Measurements from ENCODE around the gene ASTN2.
"Not testable (repeated sequence)": the region's sequence is repeated elsewhere in the genome, so short reads cannot be mapped to it uniquely, and the experiment has no call there.

ASTN2 gene

DNA sequence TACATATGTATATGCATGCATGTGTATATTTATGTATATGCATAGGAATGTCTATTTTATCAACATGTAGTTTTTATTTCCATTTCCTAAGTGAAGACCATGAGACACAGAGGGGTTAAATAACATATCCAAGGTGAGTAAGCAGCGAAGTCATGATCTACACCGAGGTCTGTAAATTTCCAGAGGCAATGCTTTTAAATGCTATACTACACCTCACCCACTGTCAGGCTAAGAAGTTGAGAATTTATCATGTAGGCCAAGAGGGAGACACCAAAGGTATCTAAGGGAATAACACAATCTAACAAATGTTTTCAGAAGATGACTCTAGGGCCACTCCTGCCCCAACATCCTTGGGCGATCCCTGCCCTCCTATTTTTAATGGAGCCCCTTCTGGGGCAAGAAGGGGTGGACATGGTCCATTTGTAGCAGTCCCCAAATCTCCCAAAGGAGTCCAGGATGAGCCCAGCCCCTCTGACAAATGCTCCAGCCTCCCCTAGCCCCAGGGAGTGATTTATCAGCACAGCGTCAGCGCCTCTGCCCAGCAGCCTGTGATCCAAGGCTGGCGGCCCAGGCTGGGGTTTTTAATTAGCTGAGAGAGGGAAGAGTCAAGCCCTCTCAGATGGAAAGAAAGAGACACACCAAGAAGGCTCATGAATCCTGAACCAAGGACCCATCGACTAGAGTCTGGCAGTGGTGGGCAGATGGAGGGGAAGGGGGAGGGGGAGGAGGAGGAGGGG, 339.9 kb downstream of the ASTN2 start:
- DNase-seq (ENCODE audit: low spot score): no peak

DNA sequence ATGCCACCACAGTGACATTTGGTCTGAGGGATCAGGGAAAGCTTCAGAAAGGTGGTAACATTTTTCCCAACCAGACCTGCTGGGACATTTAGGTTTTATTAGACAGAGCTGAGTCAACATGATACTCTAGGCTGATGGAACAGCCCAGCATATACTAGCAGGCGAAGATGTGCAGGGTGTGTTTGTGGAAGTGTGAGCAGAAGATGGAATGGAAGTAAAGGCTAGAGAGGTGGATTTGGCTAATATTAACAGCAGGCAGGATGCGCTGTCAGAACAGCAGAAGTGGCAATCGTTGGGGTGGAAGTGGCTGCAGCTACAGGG, 340.6 kb downstream of the ASTN2 start:
- no peak for DNase-seq (ENCODE audit: low spot score)

DNA sequence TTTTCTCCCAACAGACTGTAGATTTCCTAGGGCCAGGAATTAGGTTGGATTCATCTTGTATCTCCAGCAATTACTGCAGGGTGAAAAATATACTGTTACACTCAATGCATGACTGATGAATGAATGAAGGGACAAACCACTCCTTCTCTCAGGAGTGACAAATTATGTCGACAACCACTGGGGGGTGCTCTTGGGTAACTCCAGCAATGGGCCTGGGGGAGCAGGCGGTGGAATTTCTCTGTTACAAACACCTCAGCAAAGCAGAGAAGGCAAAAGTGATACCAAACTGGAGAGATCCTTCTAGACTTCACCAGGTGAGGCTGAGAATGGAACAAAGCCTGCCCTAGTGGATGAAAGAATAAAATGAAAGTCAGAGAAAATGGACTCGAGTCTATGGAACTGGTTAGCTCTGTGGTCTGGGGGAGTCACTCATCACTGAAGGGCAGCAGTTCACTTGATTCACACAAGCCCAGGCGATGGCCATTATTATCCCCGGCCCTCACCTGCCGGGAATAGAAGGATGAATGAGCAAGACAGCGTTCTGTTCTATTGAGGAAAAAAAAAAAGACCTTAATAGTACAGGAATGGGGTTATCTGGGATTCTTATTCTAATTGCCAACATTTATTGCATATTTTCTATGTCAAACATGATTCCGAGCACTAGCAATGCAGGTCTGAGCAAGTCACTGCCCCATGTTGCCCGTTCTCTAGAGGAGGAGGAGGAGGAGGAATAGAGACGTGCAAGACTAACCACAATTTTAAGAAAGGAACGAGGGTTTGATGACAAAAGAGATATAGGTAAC, 341.1 kb downstream of the ASTN2 start:
- DNase-seq (ENCODE audit: low spot score): no peak

DNA sequence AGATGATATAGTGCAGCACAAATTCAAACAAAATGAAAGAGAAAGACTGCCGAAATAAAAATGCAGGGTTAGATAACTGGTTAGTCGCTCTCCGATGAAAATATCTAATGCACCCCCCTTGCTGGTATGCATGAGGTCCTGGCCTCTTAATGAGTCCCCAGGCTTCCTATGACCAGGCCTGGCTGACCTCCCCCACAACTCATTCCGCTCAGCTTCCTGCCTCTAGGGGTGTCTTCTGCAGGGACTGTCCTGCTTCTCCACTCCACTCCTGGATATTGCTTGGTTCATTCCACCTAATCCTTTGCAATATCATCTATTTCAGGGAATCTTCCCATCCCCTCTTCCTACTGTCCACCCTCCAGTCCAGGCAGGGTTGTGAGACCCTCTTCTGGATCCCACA, 341.8 kb downstream of the ASTN2 start:
- no peak for DNase-seq (ENCODE audit: low spot score)

DNA sequence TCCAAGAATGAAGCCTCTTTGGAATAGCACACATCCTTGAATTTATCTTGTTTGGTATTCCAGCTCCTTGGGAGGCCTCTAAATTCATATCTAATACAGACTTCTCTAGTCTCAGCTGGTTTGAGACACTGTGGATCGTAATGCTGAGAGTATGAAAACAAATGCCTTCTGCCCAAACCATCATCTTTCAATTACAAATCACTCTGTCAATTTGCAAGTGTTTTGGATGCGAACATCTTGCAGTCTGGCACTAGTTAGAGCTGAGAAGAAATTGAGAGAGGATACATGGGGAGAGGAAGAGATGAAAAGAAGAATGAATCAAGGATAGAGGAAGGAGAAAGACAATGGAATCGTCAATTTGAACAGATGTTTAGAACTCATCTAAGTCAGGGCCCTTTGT, 342.6 kb downstream of the ASTN2 start:
- DNase-seq (ENCODE audit: low spot score): no peak

DNA sequence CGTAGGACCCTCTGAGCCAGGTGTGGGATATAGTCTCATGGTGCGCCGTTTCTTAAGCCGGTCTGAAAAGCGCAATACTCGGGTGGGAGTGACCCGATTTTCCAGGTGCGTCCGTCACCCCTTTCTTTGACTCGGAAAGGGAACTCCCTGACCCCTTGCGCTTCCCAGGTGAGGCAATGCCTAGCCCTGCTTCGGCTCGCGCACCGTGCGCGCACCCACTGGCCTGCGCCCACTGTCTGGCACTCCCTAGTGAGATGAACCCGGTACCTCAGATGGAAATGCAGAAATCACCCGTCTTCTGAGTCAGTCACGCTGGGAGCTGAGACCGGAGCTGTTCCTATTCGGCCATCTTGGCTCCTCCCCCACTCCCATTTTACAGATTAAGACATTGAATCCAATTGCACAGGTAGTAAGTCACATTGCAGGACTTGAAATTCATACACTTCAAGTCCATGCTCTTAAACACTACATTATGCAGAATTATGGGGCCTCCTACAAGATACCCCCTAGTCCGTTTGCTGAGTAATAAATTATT, 343.1 kb downstream of the ASTN2 start:
- not testable (repeated sequence) for DNase-seq (ENCODE audit: low spot score)

DNA sequence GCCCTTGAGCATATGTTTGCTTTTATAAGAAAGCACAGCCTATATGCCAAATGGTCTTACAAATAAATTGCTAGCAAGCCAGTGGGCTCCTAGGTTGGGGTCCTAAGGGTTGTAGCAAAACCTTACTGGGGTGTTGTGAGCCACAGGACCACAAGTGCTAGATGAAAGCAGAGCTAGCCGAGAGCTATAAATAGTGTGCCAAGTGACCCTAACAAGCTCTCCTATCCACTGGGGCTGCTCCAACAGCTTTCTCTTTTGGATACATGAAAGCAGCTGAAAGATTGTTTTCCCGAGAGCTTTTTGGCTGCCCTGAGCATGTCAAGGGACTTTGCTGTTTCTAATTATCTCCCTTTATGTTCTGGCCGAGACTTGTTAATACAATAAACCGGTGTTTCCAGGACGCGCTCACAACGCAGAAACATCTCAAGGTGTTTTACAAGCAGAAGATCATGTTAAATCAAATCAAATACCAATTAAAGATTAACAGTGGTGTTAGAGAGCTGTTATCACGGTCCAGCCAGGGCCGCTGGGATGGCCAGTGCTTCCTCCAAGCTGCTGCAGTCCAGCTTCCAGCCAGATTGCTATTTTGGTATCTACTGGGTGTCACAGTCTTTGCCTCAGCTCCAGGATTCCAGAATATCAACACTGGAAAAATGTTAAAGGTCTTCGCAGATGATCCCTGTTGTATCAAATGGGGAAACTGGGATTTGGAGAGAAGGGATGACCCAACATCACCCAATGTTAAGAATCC, 351.0 kb downstream of the ASTN2 start:
- no peak for DNase-seq (ENCODE audit: low spot score)

DNA sequence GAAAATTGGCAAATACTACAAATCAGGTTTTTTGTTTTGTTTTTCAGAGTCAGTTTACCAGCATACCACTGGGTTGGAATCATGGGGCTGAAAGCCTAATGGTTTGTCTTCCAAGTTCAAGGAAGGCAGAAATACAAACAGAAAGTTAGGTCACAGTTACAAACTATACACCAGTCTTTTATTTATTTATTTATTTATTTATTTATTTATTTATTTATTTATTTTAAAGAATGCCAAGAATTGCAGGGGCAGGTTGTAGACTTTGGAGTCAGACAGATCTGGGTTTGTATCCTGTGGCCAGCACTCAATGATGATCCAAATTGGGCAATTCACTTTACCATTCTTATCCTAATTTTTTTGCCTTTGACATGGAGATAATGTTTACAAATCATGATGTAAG, 353.9 kb downstream of the ASTN2 start:
- no peak for DNase-seq (ENCODE audit: low spot score)

DNA sequence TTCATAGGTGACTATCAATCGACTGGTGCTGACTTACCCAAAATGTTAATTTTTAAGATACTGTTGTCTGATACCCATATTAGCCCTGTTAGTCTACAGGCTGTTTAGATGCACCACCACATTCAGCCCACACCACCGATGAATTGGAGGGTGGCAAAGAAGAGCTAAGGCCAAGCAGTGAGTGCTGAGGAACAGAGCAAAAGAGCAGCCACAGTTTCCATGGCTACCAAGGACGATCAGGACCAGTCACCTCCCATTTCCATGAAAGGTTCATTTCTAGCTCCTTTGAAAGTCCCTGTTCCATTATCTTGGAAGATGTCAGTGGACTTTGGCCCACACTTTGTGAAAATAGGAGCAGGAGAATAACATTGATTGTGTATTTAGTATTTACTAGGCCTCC, 364.9 kb downstream of the ASTN2 start:
- DNase-seq (ENCODE audit: low spot score): no peak

DNA sequence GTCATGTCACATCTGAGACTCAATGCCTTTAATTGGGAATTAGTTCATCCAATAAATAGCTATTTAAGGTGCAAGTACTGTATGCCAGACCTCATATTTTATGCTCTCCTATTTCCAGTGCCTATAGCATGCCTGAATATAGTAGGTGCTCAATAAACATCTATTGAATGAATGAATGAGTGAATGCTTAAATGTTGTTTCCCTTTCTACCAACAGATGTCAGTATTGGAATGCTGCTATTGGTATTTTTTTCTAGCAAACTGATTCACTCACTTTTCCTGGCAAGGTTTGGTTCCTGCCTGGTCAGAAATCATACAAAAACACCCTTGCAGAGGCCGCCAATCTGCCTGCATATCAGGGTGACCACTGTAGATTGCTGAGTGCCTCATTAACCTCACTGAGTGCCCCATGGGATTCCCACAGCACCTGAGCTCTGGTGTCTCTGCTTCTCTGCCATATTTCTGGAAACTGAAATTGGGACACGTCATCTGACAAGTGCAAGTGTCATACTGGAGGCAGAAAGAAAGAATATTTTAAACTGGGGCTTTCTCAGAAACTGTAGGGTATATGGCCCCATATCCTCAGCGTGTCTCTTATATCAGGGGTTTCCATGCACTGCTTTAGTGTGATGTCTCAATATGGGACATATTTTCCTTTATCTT, 368.1 kb downstream of the ASTN2 start:
- DNase-seq (ENCODE audit: low spot score): no peak

DNA sequence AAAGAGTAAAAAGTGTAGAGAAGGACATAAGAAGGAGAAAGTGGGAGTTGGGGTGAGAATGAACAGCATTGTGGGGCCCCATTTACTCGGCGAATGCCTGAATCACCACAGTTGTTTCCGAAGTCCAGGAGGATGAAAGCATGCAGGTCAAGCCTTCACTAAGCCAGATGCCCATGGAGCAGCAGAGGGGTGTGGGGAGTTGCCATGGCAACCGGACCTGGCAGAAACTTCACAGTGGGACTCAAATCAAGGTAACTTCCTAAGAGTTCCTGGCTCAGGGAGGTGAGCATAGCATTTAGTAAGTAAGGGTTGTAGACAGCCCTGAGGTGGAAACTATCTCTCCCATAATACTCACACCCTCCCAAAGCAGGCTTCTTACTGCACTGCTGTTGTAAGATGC, 370.6 kb downstream of the ASTN2 start:
- DNase-seq (ENCODE audit: low spot score): no peak

DNA sequence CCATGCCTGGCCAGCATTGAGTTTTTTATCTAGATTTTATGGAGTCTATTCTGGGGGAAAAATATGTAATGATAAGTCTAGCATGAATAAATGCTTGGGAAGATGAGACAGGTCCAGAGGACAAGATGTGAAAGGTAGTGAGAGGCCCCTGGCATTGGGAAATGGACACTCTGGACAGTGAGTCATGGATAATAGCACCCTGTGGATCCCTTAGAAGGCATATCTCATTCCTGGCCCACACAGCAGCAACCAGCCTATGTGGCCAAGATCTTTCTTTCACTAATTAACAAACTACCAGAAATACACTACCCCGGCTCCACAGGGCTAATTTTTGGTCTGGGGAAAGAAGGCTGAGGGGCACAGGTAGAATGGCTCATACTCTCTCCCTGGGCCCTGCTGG, 371.7 kb downstream of the ASTN2 start:
- DNase-seq (ENCODE audit: low spot score): no peak

DNA sequence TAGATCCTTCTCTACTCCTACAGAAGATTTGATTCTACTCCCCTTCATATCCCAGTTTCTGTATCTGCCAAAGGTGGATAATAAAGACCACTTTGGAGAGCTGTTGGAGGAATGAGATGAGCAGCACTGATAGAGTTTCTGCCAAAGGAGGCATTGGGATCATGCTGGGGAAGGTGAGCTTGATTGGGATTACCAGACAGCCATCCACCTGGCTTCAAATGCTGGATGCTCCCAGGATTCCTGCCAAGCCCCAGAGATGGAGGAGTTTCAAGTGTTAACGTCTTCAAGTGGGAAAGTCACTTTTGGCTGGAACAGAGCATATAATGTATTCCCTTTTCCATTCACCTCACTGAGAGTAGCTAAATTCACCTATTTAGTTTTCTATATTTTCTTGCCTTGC, 379.3 kb downstream of the ASTN2 start:
- DNase-seq (ENCODE audit: low spot score): no peak

DNA sequence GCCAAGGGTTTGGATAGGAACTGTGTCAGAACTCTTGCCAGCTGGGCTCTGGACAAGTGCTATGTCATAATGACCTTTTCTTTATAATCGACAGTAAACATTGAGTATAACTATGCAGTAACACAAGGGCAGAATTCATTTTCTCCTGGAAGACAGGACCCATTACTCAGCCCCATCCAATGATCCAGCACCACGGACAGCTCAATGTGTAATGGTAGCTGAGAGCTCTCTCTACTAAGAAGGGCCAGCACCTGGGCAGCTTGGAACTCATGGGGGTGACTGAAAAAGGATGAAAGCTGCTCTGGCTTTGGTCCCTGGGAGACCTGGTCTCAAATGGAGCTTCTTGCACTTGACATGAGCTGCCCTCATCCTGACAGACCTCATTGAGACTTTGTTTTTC, 380.0 kb downstream of the ASTN2 start:
- DNase-seq (ENCODE audit: low spot score): no peak

DNA sequence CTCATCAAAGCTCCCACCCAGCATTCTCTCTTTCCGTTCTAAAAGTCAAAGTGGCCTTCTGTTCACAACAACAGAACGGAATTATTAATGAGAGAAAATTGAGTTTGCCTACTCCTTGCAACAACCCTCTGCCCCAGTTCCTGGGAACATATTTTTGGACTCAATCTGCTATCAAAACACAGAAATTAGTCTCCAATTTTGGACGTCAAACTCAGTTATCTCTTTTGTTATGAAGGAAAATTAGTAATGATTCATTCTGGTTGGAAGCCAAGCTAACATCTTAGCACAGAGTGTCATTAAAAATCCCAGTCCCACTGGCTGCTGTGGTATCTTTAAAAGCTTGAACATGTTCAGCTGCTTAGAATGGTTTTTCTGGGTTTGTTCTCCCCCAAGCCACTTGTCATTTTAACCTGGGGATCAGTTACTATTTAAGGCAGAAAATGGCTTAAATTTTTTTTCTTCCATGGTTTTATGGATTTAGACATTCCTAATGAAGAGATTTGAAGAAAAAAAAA, 384.5 kb downstream of the ASTN2 start:
- no peak for DNase-seq (ENCODE audit: low spot score)

DNA sequence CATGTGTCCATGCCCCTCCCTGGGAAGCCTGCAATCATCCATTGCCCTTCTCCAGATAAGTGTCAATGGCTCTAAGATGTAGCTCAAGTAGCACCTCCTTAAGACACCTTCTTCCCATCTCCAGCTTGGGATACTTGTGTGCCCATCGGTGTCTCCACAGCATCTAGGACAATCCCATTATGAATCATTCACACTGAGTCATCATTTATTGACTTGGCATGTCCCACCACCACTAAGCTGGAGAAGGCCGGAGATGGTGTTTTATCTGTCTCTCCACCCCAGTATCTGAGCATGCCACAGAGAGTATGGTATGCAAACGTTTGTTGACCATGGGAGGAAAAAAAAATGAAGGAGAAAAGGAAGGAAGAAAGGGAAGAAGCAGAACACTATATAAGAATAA, 385.5 kb downstream of the ASTN2 start:
- DNase-seq (ENCODE audit: low spot score): no peak

DNA sequence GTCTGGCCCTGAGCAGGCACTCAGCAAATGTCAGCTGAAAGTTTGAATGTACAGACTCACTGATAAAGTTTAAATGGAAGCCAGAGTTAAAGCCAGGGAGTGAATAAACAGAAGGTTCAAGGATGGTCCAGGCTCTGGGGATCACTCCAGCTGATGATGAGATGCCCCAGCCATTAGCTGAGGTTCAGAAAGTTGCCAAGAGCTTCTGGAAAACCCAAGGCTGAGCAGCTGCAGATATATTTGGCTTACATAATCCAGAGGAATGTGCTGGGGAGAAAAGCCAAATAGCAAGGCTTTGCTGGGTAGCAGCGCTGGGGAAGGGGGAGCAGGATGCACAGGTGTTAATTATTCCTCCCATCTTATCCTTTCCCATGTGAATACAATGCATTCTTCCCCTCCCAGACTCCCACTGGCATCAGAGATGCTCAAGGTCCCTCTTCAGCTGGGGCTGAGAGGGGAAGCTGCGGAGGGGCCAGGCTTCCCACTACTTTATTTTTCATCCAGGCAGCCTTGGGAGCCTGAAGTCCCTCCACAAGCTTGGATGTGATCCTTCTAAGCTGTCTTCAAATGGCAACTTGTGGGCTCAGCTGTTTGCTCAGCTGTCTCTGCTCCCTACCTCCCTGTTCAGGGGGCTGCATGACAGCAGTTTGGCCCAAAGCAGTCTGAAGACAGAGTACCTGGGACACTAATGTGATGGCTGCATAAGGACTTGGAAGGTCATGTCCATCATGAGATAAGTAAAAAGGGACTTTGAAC, 386.6 kb downstream of the ASTN2 start:
- no peak for DNase-seq (ENCODE audit: low spot score)

DNA sequence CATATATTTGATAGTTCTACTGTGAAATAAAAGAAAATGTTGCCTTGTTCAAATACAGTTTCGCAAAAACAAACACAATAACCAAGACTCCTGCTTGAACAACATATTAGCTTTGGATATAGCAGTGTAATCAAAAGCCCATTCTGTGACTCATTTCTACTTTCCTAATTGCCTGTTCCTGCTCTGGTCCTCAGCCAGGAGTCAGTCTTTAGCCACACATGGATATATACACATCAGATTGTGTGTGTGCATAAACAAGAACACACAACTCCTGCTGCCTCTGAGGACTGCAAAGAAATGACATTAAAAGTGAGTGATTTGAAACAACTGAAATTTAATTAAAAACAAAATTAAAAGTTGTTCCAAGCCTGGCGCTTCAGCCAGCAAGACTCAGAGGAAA, 393.0 kb downstream of the ASTN2 start:
- no peak for DNase-seq (ENCODE audit: low spot score)

DNA sequence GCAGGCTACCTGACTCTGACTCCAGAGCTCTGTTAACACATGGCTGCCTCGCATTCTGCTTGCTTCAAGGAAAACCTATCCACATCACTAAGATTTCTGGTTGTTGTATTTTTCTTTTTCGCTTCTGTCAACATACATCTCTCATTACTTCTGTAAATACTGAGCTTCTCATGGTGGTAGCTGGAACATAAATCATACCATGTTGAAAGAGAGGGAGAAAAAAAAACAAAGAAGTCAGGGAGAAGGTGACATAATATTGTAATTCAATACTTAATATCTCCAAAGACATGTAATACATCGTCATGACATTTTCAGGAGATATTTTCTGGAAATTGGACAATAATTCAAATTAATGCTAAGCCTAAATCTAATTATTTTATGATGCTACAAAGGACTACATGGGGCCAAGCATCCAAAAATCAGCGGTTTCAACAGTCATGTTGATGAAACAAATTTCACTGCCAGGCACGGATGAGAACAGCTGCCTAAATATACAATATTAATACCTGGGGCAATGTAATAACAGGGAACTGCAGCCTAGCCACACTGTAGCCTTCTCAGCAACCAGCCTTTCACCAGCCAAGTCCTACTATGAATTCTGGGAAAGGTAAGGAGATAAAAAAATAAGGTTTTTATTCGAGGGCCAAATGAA, 395.8 kb downstream of the ASTN2 start:
- no peak for DNase-seq (ENCODE audit: low spot score)

DNA sequence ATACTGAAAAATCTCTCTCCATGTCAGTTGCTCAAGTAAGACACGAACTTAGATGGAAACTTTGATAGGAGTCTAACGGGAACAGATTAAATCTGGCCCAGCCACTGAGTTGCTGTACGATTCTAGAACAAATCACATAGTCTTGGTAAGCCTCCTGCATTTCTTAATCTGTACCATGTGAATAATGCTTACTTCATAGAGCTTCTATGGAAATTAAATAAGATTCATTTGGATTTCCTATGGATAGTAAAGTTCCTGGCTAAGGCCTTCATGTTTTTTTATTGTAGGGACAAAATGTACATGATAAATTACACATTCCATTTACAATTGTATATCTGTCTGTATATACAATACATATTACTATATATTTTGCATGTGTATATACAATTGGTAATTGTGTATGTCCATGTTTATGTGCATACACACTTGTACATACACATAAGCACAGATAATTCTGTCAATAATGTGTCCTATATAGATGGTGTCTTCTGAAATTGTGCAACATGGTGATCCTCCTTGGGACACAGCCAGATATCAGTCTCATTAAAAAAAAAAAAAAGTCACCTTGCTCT, 397.4 kb downstream of the ASTN2 start:
- DNase-seq (ENCODE audit: low spot score): no peak

Measured in AG08395 (cell line).